ENCODE data around the gene SOX15. TPM values are rescaled to one million over a fixed set of nuclear protein-coding genes. Genes with fewer than 3 reads are reported as not detected.

The SOX15 gene
- total RNA-seq, 1 donor from 2014 or later, result 1.0 TPM

- Mint-ChIP-seq H3K27me3 (no peaks in the 10 kb centered on the region), H3K36me3 (ENCODE audit: insufficient read depth) (peaks cover 42% of the 10 kb centered on the region), H3K4me3 (ENCODE audit: low read depth) (peak overlapping the region; percentile 98), H3K27ac (peak overlapping the region; percentile 97), H3K9me3 (ENCODE audit: low read depth) (no peaks in the 10 kb centered on the region), H3K4me1 (ENCODE audit: low read depth) (peaks cover 21% of the 10 kb centered on the region)
- TF ChIP-seq CTCF (IDR thresholded peaks at IDR 0.05; ENCODE audit: unreplicated experiment), result no peak
- peak; percentile 100 for DNase-seq (ENCODE audit: low spot score, unreplicated experiment)
These were observed 17.1 kb downstream of the SOX15 start for GRCh38 chr17:7572588-7573323.

- TF ChIP-seq CTCF (IDR thresholded peaks at IDR 0.05; ENCODE audit: unreplicated experiment), result no peak
- H3K36me3 Mint-ChIP-seq (ENCODE audit: insufficient read depth), result peaks cover 43% of the 10 kb centered on the region
- H3K4me1 Mint-ChIP-seq (ENCODE audit: low read depth), result peaks cover 21% of the 10 kb centered on the region
- peak overlapping the region; percentile 97 for H3K27ac Mint-ChIP-seq
- no peaks in the 10 kb centered on the region for H3K9me3 Mint-ChIP-seq (ENCODE audit: low read depth)
- no peaks in the 10 kb centered on the region for H3K27me3 Mint-ChIP-seq
- DNase-seq (ENCODE audit: low spot score, unreplicated experiment), result no peak
- H3K4me3 Mint-ChIP-seq (ENCODE audit: low read depth), result peak overlapping the region; percentile 98
These were observed 17.6 kb downstream of the SOX15 start for GRCh38 chr17:7572338-7572587.

- H3K4me1 Mint-ChIP-seq (ENCODE audit: low read depth), result peaks cover 17% of the 10 kb centered on the region
- peaks cover 30% of the 10 kb centered on the region for H3K36me3 Mint-ChIP-seq (ENCODE audit: insufficient read depth)
- H3K9me3 Mint-ChIP-seq (ENCODE audit: low read depth), result no peaks in the 10 kb centered on the region
- H3K27ac Mint-ChIP-seq, result peak overlapping the region; percentile 62
- no peak for TF ChIP-seq CTCF (IDR thresholded peaks at IDR 0.05; ENCODE audit: unreplicated experiment)
- no peaks in the 10 kb centered on the region for H3K27me3 Mint-ChIP-seq
- no peak overlapping the region for H3K4me3 Mint-ChIP-seq (ENCODE audit: low read depth)
- no peak for DNase-seq (ENCODE audit: low spot score, unreplicated experiment)
These were observed 19.5 kb downstream of the SOX15 start for GRCh38 chr17:7570351-7570750.

GRCh38 chr17:7569571-7569970 lies 20.3 kb downstream of the SOX15 start:
- peaks cover 12% of the 10 kb centered on the region for H3K4me1 Mint-ChIP-seq (ENCODE audit: low read depth)
- H3K27me3 Mint-ChIP-seq, result no peaks in the 10 kb centered on the region
- peaks cover 23% of the 10 kb centered on the region for H3K36me3 Mint-ChIP-seq (ENCODE audit: insufficient read depth)
- TF ChIP-seq CTCF (IDR thresholded peaks at IDR 0.05; ENCODE audit: unreplicated experiment), result no peak
- no peaks in the 10 kb centered on the region for H3K9me3 Mint-ChIP-seq (ENCODE audit: low read depth)
- H3K4me3 Mint-ChIP-seq (ENCODE audit: low read depth), result no peak overlapping the region
- DNase-seq (ENCODE audit: low spot score, unreplicated experiment), result no peak
- no peak overlapping the region for H3K27ac Mint-ChIP-seq

GRCh38 chr17:7563115-7563869 lies 26.6 kb downstream of the SOX15 start:
- Mint-ChIP-seq H3K9me3 (ENCODE audit: low read depth) (no peaks in the 10 kb centered on the region), H3K4me3 (ENCODE audit: low read depth) (peak overlapping the region; percentile 89), H3K27me3 (no peaks in the 10 kb centered on the region), H3K36me3 (ENCODE audit: insufficient read depth) (peaks cover 7% of the 10 kb centered on the region), H3K27ac (peak overlapping the region; percentile 95), H3K4me1 (ENCODE audit: low read depth) (peaks cover 20% of the 10 kb centered on the region)
- no peak for TF ChIP-seq CTCF (IDR thresholded peaks at IDR 0.05; ENCODE audit: unreplicated experiment)
- no peak for DNase-seq (ENCODE audit: low spot score, unreplicated experiment)
